Coronary artery (tissue), 2 donors: Measurements from ENCODE around the gene CNOT9.
"Not testable (repeated sequence)": the region's sequence is repeated elsewhere in the genome, so short reads cannot be mapped to it uniquely, and the experiment has no call there.

ENCODE experiments used
- DNase-seq: peaks from one replicate; pipeline ENCODE4 v3.0.0-alpha.2; 2017; ENCODE audit warnings: low spot score
- H3K27ac ChIP-seq, 2 donors: fragments of 200-600 bp; sonication (generic); one replicate each; pipeline ENCODE4 v1.5.1; 2016 to 2019
- H3K4me3 ChIP-seq: fragments of 200-600 bp; sonication (generic); 2 replicates; pipeline ENCODE4 v1.5.1; 2016; ENCODE audit warnings: mild to moderate bottlenecking, moderate library complexity
- CTCF ChIP-seq: fragments of 200-600 bp; sonication (generic); IDR thresholded peaks from one replicate; pipeline ENCODE4 v1.5.1; 2019; ENCODE audit warnings: antibody characterized with exemption

Gene CNOT9

GRCh38 chr2:218546012-218546411, 22.6 kb upstream of the CNOT9 start:
- no peak for DNase-seq
- TF ChIP-seq CTCF = no peak

GRCh38 chr2:218547511-218547910, 21.1 kb upstream of the CNOT9 start:
- no peak for TF ChIP-seq CTCF
- DNase-seq = no peak
- Histone ChIP-seq H3K4me3 (no peak overlapping the region), H3K27ac (no peak overlapping the region)

More at GRCh38 chr2:218546012-218546411, 22.6 kb upstream of the CNOT9 start:
- Histone ChIP-seq H3K4me3 (no peak overlapping the region), H3K27ac (no peak overlapping the region)

- no peak for DNase-seq
- no peak overlapping the region for H3K27ac ChIP-seq
- no peak for TF ChIP-seq CTCF
- H3K4me3 ChIP-seq = no peak overlapping the region
Observed at GRCh38 chr2:218547978-218548377, 20.7 kb upstream of the CNOT9 start.

- not testable (repeated sequence) for DNase-seq, H3K4me3 ChIP-seq, H3K27ac ChIP-seq
Observed at GRCh38 chr2:218554225-218554624, 14.4 kb upstream of the CNOT9 start.

- DNase-seq = no peak
Observed at GRCh38 chr2:218555527-218555926, 13.1 kb upstream of the CNOT9 start.

GRCh38 chr2:218557941-218558340, 10.7 kb upstream of the CNOT9 start:
- no peak for DNase-seq
- H3K4me3 ChIP-seq = no peak overlapping the region
- H3K27ac ChIP-seq = no peak overlapping the region
- no peak for TF ChIP-seq CTCF

More at GRCh38 chr2:218555527-218555926, 13.1 kb upstream of the CNOT9 start:
- H3K4me3 ChIP-seq = no peak overlapping the region
- no peak for TF ChIP-seq CTCF
- H3K27ac ChIP-seq = no peak overlapping the region

- Histone ChIP-seq H3K27ac (no peak overlapping the region), H3K4me3 (no peak overlapping the region)
- TF ChIP-seq CTCF = no peak
- no peak for DNase-seq
Observed at GRCh38 chr2:218558986-218559385, 9.7 kb upstream of the CNOT9 start.

GRCh38 chr2:218564056-218564455, 4.6 kb upstream of the CNOT9 start:
- no peak for TF ChIP-seq CTCF
- Histone ChIP-seq H3K27ac (no peak overlapping the region), H3K4me3 (no peak overlapping the region)
- no peak for DNase-seq
